ENCODE data around the gene NPIPA1.
"Not testable (repeated sequence)": the region's sequence is repeated elsewhere in the genome, so short reads cannot be mapped to it uniquely, and the experiment has no call there.

The NPIPA1 gene

GRCh38 chr16:14961405-14962186 lies 24.4 kb downstream of the NPIPA1 start:
- no peaks in the 10 kb centered on the region for H3K36me3 ChIP-seq (ENCODE audit: control insufficient read depth in 2 of 2, insufficient read depth in 1 of 2, low read length in 2 of 2)
- peaks cover 6% of the 10 kb centered on the region; the same call in 1 of the 2 replicates for H3K4me1 ChIP-seq (ENCODE audit: control insufficient read depth, insufficient read depth, low read length)
- ChIA-PET POLR2A (no interaction called here), CTCF (no interaction called here)
- H3K27ac ChIP-seq (ENCODE audit: extremely low read depth, low read depth, low read length) = no peak overlapping the region
- H3K9me3 ChIP-seq (ENCODE audit: control insufficient read depth, insufficient read depth, low read depth, low read length) = no peaks in the 10 kb centered on the region
- H3K4me3 ChIP-seq (ENCODE audit: low read depth, low read length) = no peak overlapping the region
- TF ChIP-seq ZBTB8A (tag by site-specific recombination; IDR thresholded peaks at IDR 0.05) (no peak), ZNF394 (tag by site-specific recombination; IDR thresholded peaks at IDR 0.05; ENCODE audit: borderline replicate concordance) (peak; percentile 60; the same call in 1 of the 2 replicates)

GRCh38 chr16:14963281-14964173 lies 26.3 kb downstream of the NPIPA1 start:
- Histone ChIP-seq H3K27ac (ENCODE audit: extremely low read depth, low read depth, low read length) (no peak overlapping the region), H3K4me3 (ENCODE audit: low read depth, low read length) (no peak overlapping the region), H3K4me1 (ENCODE audit: control insufficient read depth, insufficient read depth, low read length) (no peaks in the 10 kb centered on the region), H3K9me3 (ENCODE audit: control insufficient read depth, insufficient read depth, low read depth, low read length) (no peaks in the 10 kb centered on the region), H3K36me3 (ENCODE audit: control insufficient read depth in 2 of 2, insufficient read depth in 1 of 2, low read length in 2 of 2) (no peaks in the 10 kb centered on the region)
- CTCF ChIA-PET = interaction anchor here (0.6 to 0.9 kb wide), 4 partner anchors 12 to 512 kb away, joined by 3 to 5 read pairs (median 4); partner anchors contain the start of gene PDXDC1
- POLR2A ChIA-PET = interaction anchor here (0.7 kb wide), 1 partner anchor 12 kb away, joined by 3 read pairs; the partner anchor contains the start of gene PDXDC1
- TF ChIP-seq HIC1 (tag by site-specific recombination; IDR thresholded peaks at IDR 0.05) = no peak
- peak; percentile 69 for TF ChIP-seq SETDB1 (IDR thresholded peaks at IDR 0.05; ENCODE audit: insufficient read length, low read length)
- no peak for TF ChIP-seq KLF9 (tag by site-specific recombination; IDR thresholded peaks at IDR 0.05; ENCODE audit: low read depth)
- no peak for TF ChIP-seq OSR2 (tag by site-specific recombination; IDR thresholded peaks at IDR 0.05)
- TF ChIP-seq YY1 (tag by site-specific recombination; IDR thresholded peaks at IDR 0.05) = no peak
- peak; percentile 93 for TF ChIP-seq ZNF121 (tag by site-specific recombination; IDR thresholded peaks at IDR 0.05)
- no peak for TF ChIP-seq ZNF266 (tag by site-specific recombination; IDR thresholded peaks at IDR 0.05; ENCODE audit: low read depth)
- TF ChIP-seq ZNF791 (tag by site-specific recombination; IDR thresholded peaks at IDR 0.05) = no peak
- no peak for TF ChIP-seq ZNF175 (tag by site-specific recombination; IDR thresholded peaks at IDR 0.05)
- TF ChIP-seq KLF17 (tag by site-specific recombination; IDR thresholded peaks at IDR 0.05) = no peak

- TF ChIP-seq ZNF626 (tag by site-specific recombination; IDR thresholded peaks at IDR 0.05) = no peak
- TF ChIP-seq HIC1 (tag by site-specific recombination; IDR thresholded peaks at IDR 0.05) = no peak
- TF ChIP-seq ZNF837 (tag by site-specific recombination; IDR thresholded peaks at IDR 0.05) = no peak
- TF ChIP-seq ZSCAN23 (tag by site-specific recombination; IDR thresholded peaks at IDR 0.05) = no peak
- no peak for TF ChIP-seq REPIN1 (tag by site-specific recombination; IDR thresholded peaks at IDR 0.05; ENCODE audit: low read depth)
- no peak for TF ChIP-seq TRIM28 (IDR thresholded peaks at IDR 0.05; ENCODE audit: borderline replicate concordance, low read length)
- Histone ChIP-seq H3K4me3 (ENCODE audit: low read depth, low read length) (no peak overlapping the region), H3K27ac (ENCODE audit: extremely low read depth, low read depth, low read length) (no peak overlapping the region), H3K9me3 (ENCODE audit: control insufficient read depth, insufficient read depth, low read depth, low read length) (no peaks in the 10 kb centered on the region), H3K36me3 (ENCODE audit: control insufficient read depth in 2 of 2, insufficient read depth in 1 of 2, low read length in 2 of 2) (no peaks in the 10 kb centered on the region), H3K4me1 (ENCODE audit: control insufficient read depth, insufficient read depth, low read length) (no peaks in the 10 kb centered on the region)
- ChIA-PET CTCF (no interaction called here), POLR2A (no interaction called here)
These were observed 28.1 kb downstream of the NPIPA1 start for GRCh38 chr16:14965328-14965727.

GRCh38 chr16:14969795-14970194 lies 32.6 kb downstream of the NPIPA1 start:
- H3K4me3 ChIP-seq (ENCODE audit: low read depth, low read length); H3K9me3 ChIP-seq (ENCODE audit: control insufficient read depth, insufficient read depth, low read depth, low read length); H3K27ac ChIP-seq (ENCODE audit: extremely low read depth, low read depth, low read length); H3K4me1 ChIP-seq (ENCODE audit: control insufficient read depth, insufficient read depth, low read length); POLR2A ChIA-PET; CTCF ChIA-PET; H3K36me3 ChIP-seq (ENCODE audit: control insufficient read depth in 2 of 2, insufficient read depth in 1 of 2, low read length in 2 of 2): not testable (repeated sequence)
